NCI-H748 treated with DMSO at 0.1 percent for 48 hours (cell line): ENCODE results near the gene ATF7.
A peak's percentile ranks its signal among the peaks of the same experiment; 100 is the strongest.

Experiments
- DNase-seq: peaks from one replicate; lab custom pipeline; 2025; lab: John Stamatoyannopoulos, UW

Gene ATF7

GRCh38 chr12:53524476-53524875 lies 101.7 kb downstream of the ATF7 start:
- DNase-seq = no peak

GRCh38 chr12:53523131-53523530 lies 103.1 kb downstream of the ATF7 start:
- DNase-seq = no peak

- DNase-seq = no peak
These were observed 107.8 kb downstream of the ATF7 start for GRCh38 chr12:53518381-53518780.

GRCh38 chr12:53516758-53517455 lies 109.3 kb downstream of the ATF7 start:
- DNase-seq = no peak

- no peak for DNase-seq
These were observed 110.9 kb downstream of the ATF7 start for GRCh38 chr12:53515291-53515680.

GRCh38 chr12:53514628-53515290 lies 111.4 kb downstream of the ATF7 start:
- DNase-seq = no peak

- no peak for DNase-seq
These were observed 112.3 kb downstream of the ATF7 start for GRCh38 chr12:53513712-53514410.

- no peak for DNase-seq
These were observed 115.9 kb downstream of the ATF7 start for GRCh38 chr12:53510181-53510812.

GRCh38 chr12:53508534-53509170 lies 117.5 kb downstream of the ATF7 start:
- peak; percentile 67 for DNase-seq

- DNase-seq = no peak
These were observed 118.6 kb downstream of the ATF7 start for GRCh38 chr12:53507603-53507885.

GRCh38 chr12:53506881-53507602 lies 119.1 kb downstream of the ATF7 start, which contains the start of gene NPFF:
Gene NPFF (minus strand): TSS chr12:53507484. CDS start chr12:53507474, 10 bp downstream.
- no peak for DNase-seq

- DNase-seq = no peak
These were observed 119.8 kb downstream of the ATF7 start for GRCh38 chr12:53506450-53506785.

GRCh38 chr12:53505555-53506449 lies 120.4 kb downstream of the ATF7 start:
- no peak for DNase-seq

- no peak for DNase-seq
These were observed 121.1 kb downstream of the ATF7 start for GRCh38 chr12:53505086-53505485.

- no peak for DNase-seq
These were observed 121.9 kb downstream of the ATF7 start for GRCh38 chr12:53504004-53504920.

- DNase-seq = no peak
These were observed 123.0 kb downstream of the ATF7 start for GRCh38 chr12:53502983-53503728.

- DNase-seq = no peak
These were observed 123.9 kb downstream of the ATF7 start for GRCh38 chr12:53502331-53502730.

GRCh38 chr12:53501615-53502181 lies 124.5 kb downstream of the ATF7 start:
- DNase-seq = no peak
